GM15510 (cell line): Measurements from ENCODE around the gene PIK3CD.

Experiments
- POLR2A ChIP-seq: IDR thresholded peaks from 3 replicates; pipeline ENCODE4 v1.6.1; 2011; ENCODE audit warnings: borderline replicate concordance; ENCODE audit not compliant: insufficient read length; ENCODE audit errors: extremely low read depth

Gene PIK3CD

GRCh38 chr1:9724706-9725476 is 73.4 kb downstream of the PIK3CD start:
- no peak for TF ChIP-seq POLR2A

GRCh38 chr1:9726406-9726805 is 74.9 kb downstream of the PIK3CD start:
- no peak for TF ChIP-seq POLR2A

GRCh38 chr1:9726905-9727595 is 75.5 kb downstream of the PIK3CD start:
- no peak for TF ChIP-seq POLR2A

- no peak for TF ChIP-seq POLR2A
These were observed 77.1 kb downstream of the PIK3CD start for GRCh38 chr1:9728451-9729295.

GRCh38 chr1:9729523-9729922 is 78.0 kb downstream of the PIK3CD start:
- no peak for TF ChIP-seq POLR2A

- peak; percentile 13 for TF ChIP-seq POLR2A
These were observed 78.8 kb downstream of the PIK3CD start for GRCh38 chr1:9730096-9730901.

- TF ChIP-seq POLR2A, result no peak
These were observed 79.6 kb downstream of the PIK3CD start for GRCh38 chr1:9731051-9731537.

- peak; percentile 17 for TF ChIP-seq POLR2A
These were observed 80.0 kb downstream of the PIK3CD start for GRCh38 chr1:9731561-9731960.

GRCh38 chr1:9732123-9732971 is 80.8 kb downstream of the PIK3CD start:
- TF ChIP-seq POLR2A, result no peak

GRCh38 chr1:9733160-9733789 is 81.7 kb downstream of the PIK3CD start:
- TF ChIP-seq POLR2A, result no peak

- TF ChIP-seq POLR2A, result no peak
These were observed 84.3 kb downstream of the PIK3CD start for GRCh38 chr1:9735800-9736199.

GRCh38 chr1:9736241-9736640 is 84.7 kb downstream of the PIK3CD start:
- no peak for TF ChIP-seq POLR2A

- TF ChIP-seq POLR2A, result no peak
These were observed 85.5 kb downstream of the PIK3CD start for GRCh38 chr1:9737057-9737456.
